IMR-90 (cell line): ENCODE measurements around the gene GJC2. TPM values are rescaled to one million over a fixed set of nuclear protein-coding genes. Genes with fewer than 3 reads are reported as not detected.

Source experiments
- ATAC-seq: fragments of 200-7000 bp; cut with Tn5 transposase; 2 replicates; pipeline ENCODE4 v1.9.1; 2020; ENCODE audit warnings: low read depth, mild to moderate bottlenecking, moderate library complexity
- BruUV-seq: library from RNA; stranded (reverse); fragments of 400-500 nt; replicated peaks from 2 replicates; lab custom pipeline; 2021; lab: Mats Ljungman, UMichigan
- CTCF ChIA-PET: fragments of 300-600 bp; formaldehyde crosslinking; extraction: SDS; loops from one replicate; lab custom pipeline; 2021; ENCODE audit warnings: antibody characterized with exemption; lab: Yijun Ruan, JAX
- POLR2A ChIA-PET: fragments of 300-600 bp; sonication (Branson Sonifier 250); formaldehyde crosslinking; loops from one replicate; lab custom pipeline; 2022; ENCODE audit warnings: antibody characterized with exemption; ENCODE audit not compliant: unreplicated experiment; lab: Charles Lee
- DNase-seq: peaks from one replicate; pipeline ENCODE4 v3.0.0; 2013
- H2AFZ ChIP-seq: replicated peaks from 2 replicates; pipeline ENCODE3; 2013; ENCODE audit warnings: low read length, mild to moderate bottlenecking; ENCODE audit not compliant: poor library complexity
- H2AK5ac ChIP-seq: 2 replicates; pipeline ENCODE4 v1.6.1; 2013; ENCODE audit warnings: low read depth, low read length, inconsistent platforms
- H2AK9ac ChIP-seq: replicated peaks from 2 replicates; pipeline ENCODE3; 2013; ENCODE audit warnings: mild to moderate bottlenecking, low read depth, low read length, moderate library complexity; ENCODE audit not compliant: poor library complexity
- H2BK120ac ChIP-seq: 2 replicates; pipeline ENCODE4 v1.6.1; 2013; ENCODE audit warnings: low read depth, low read length, inconsistent platforms
- H2BK15ac ChIP-seq: 3 replicates; pipeline ENCODE4 v1.6.1; 2013; ENCODE audit warnings: low read depth, low read length, inconsistent platforms
- H2BK20ac ChIP-seq: 2 replicates; pipeline ENCODE4 v1.6.1; 2013; ENCODE audit warnings: low read depth, mild to moderate bottlenecking, inconsistent platforms, low read length, moderate library complexity
- H2BK5ac ChIP-seq: 2 replicates; pipeline ENCODE4 v1.6.1; 2013; ENCODE audit warnings: mild to moderate bottlenecking, low read depth, low read length, inconsistent platforms; ENCODE audit not compliant: poor library complexity, severe bottlenecking
- H3K14ac ChIP-seq: replicated peaks from 2 replicates; pipeline ENCODE4 v1.6.1; 2013; ENCODE audit warnings: low read depth, low read length, inconsistent platforms
- H3K18ac ChIP-seq: 2 replicates; pipeline ENCODE4 v1.6.1; 2013; ENCODE audit warnings: low read depth, low read length, control low read depth
- H3K23ac ChIP-seq: 2 replicates; pipeline ENCODE4 v1.6.1; 2013; ENCODE audit warnings: low read depth, low read length, inconsistent platforms
- H3K27ac ChIP-seq: 2 replicates; pipeline ENCODE4 v1.5.1; 2013; ENCODE audit warnings: mild to moderate bottlenecking, control low read depth, low read length; ENCODE audit not compliant: insufficient read depth
- H3K27me3 ChIP-seq: 2 replicates; pipeline ENCODE4 v1.6.1; 2013; ENCODE audit warnings: low read length; ENCODE audit not compliant: control insufficient read depth, insufficient read depth
- H3K36me3 ChIP-seq: 2 replicates; pipeline ENCODE4 v1.6.1; 2013; ENCODE audit warnings: low read length, mixed read lengths; ENCODE audit not compliant: control insufficient read depth, insufficient read depth
- H3K4ac ChIP-seq: 2 replicates; pipeline ENCODE4 v1.6.1; 2013; ENCODE audit warnings: low read depth, low read length, inconsistent platforms
- H3K4me1 ChIP-seq: 2 replicates; pipeline ENCODE4 v1.6.1; 2013; ENCODE audit warnings: low read length, mixed read lengths; ENCODE audit not compliant: control insufficient read depth, insufficient read depth
- H3K4me2 ChIP-seq: 2 replicates; pipeline ENCODE4 v1.6.1; 2013; ENCODE audit warnings: low read depth, mild to moderate bottlenecking, control low read depth, low read length, moderate library complexity
- H3K4me3 ChIP-seq: 2 replicates; pipeline ENCODE4 v1.5.1; 2013; ENCODE audit warnings: low read depth, mild to moderate bottlenecking, control low read depth, low read length, moderate library complexity; ENCODE audit not compliant: insufficient read depth
- H3K56ac ChIP-seq: 2 replicates; pipeline ENCODE4 v1.6.1; 2013; ENCODE audit warnings: low read length, inconsistent platforms; ENCODE audit not compliant: insufficient read depth; ENCODE audit errors: extremely low read depth
- H3K79me1 ChIP-seq, 2 experiments: 2 replicates each; pipeline ENCODE4 v1.6.1; 2013; ENCODE audit warnings: low read length in 2 of 2, inconsistent platforms in 1 of 2, low read depth in 1 of 2
- H3K9ac ChIP-seq: 2 replicates; pipeline ENCODE4 v1.6.1; 2013; ENCODE audit warnings: low read depth, low read length, control low read depth
- H3K9me1 ChIP-seq: 2 replicates; pipeline ENCODE4 v1.6.1; 2013; ENCODE audit warnings: low read length, inconsistent platforms; ENCODE audit not compliant: insufficient read depth
- H3K9me3 ChIP-seq: 2 replicates; pipeline ENCODE4 v1.6.1; 2013; ENCODE audit warnings: low read length; ENCODE audit not compliant: control insufficient read depth, insufficient read depth
- H4K20me1 ChIP-seq: 2 replicates; pipeline ENCODE4 v1.6.1; 2013; ENCODE audit warnings: low read length, inconsistent platforms; ENCODE audit not compliant: insufficient read depth
- H4K5ac ChIP-seq: 2 replicates; pipeline ENCODE4 v1.6.1; 2013; ENCODE audit warnings: mild to moderate bottlenecking, low read depth, low read length, control low read depth
- H4K8ac ChIP-seq, 2 experiments: 2 replicates each; pipeline ENCODE4 v1.6.1; 2013; ENCODE audit warnings: low read depth in 2 of 2, low read length in 2 of 2, control low read depth in 1 of 2, inconsistent platforms in 1 of 2
- H4K91ac ChIP-seq: 2 replicates; pipeline ENCODE4 v1.6.1; 2013; ENCODE audit warnings: low read depth, low read length, inconsistent platforms; ENCODE audit not compliant: insufficient read depth
- MAZ ChIP-seq: IDR thresholded peaks from 2 replicates; pipeline ENCODE4 v1.6.1; 2012; ENCODE audit warnings: low read depth, mild to moderate bottlenecking, low read length, improper control_type of control experiment, moderate library complexity, borderline replicate concordance
- NFE2L2 ChIP-seq: fragments of 150-350 bp; IDR thresholded peaks from 2 replicates; pipeline ENCODE4 v1.6.1; 2016; ENCODE audit warnings: low read depth, mild to moderate bottlenecking, low read length
- SMC3 ChIP-seq: fragments of 150-350 bp; IDR thresholded peaks from 2 replicates; pipeline ENCODE4 v1.6.1; 2016; ENCODE audit warnings: low read depth, mild to moderate bottlenecking, antibody characterized with exemption, low read length, moderate library complexity
- WGBS, 2 experiments: methylation state at CpG; one replicate each; pipeline versions ENCODE4 v1.1.5 to v1.1.7; 2013; ENCODE audit warnings: missing lambda C conversion rate in 2 of 2; ENCODE audit not compliant: insufficient read length in 1 of 2; ENCODE audit errors: extremely low coverage in 2 of 2; 5-methylcytosine and 5-hydroxymethylcytosine counted together
- dilution Hi-C: fragments of 300-500 bp; cut with HindIII; formaldehyde crosslinking; loops from one replicate; pipeline ENCODE4 v1.14.3; 2018; ENCODE audit warnings: low sequenced_read_pairs; ENCODE audit not compliant: unreplicated experiment
- in situ Hi-C: fragments of 300-500 bp; cut with MboI; formaldehyde crosslinking; loops from 3 replicates; pipeline ENCODE4 v1.14.3; 2019; ENCODE audit warnings: low sequenced_read_pairs, inconsistent platforms, mixed read lengths
- intact Hi-C: fragments of 100-400 bp; cut with micrococcal nuclease; formaldehyde crosslinking; loops from 2 replicates; pipeline ENCODE4 v1.10.0; 2022
- polyA plus RNA-seq, 3 experiments: library from polyadenylated mRNA; depleted of rRNA; stranded (reverse); fragments of >200 nt; gene quantifications; 2 replicates each; pipeline ENCODE4 v1.2.3, GENCODE V29; 2012; ENCODE audit warnings: low replicate concordance in 1 of 3
- total RNA-seq: library from RNA; depleted of rRNA; stranded (reverse); fragments of >200 nt; gene quantifications from 2 replicates; pipeline ENCODE4 v1.2.3, GENCODE V29; 2012

Gene GJC2
- total and polyA plus RNA-seq, 2 of the 4 experiments (the other 2 are of a cell fraction), result 1.1 to 1.7 TPM

DNA sequence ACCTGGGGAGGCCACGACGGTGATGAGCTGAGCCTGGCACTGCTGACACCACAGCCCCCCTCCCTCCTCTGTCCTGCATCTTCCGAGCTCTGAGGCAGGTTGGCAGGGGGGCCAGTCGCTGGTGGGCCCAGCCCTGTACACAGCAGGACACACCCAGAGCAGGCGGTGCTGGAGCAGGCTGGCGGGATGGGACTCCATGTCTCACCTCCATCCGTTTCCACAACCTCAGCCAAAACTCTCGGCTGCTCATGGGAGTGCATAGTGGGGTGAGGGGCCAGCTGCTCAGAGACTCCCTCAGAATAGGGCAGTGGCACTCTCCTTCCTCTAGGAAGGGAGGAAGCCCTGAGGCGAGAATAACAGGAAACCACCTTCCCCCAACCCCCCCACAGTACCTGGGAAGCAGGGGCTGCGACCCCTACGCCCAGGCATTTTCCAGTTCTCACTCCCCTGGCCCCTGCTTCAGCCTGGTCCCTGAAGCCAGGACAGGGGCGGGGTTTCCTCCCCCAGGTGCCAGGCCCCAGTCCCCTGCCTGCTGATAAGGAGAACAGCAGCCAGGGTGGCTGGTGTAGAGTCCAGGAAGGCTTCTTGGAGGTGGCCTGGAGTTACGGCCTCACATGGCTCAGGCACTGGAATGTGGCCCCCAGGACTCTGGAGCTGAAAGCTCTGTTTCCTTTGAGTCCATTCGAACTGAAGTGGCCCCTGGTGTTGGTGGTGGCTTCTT, 12.7 kb downstream of the GJC2 start (continued):
- no peak for TF ChIP-seq NFE2L2

DNA sequence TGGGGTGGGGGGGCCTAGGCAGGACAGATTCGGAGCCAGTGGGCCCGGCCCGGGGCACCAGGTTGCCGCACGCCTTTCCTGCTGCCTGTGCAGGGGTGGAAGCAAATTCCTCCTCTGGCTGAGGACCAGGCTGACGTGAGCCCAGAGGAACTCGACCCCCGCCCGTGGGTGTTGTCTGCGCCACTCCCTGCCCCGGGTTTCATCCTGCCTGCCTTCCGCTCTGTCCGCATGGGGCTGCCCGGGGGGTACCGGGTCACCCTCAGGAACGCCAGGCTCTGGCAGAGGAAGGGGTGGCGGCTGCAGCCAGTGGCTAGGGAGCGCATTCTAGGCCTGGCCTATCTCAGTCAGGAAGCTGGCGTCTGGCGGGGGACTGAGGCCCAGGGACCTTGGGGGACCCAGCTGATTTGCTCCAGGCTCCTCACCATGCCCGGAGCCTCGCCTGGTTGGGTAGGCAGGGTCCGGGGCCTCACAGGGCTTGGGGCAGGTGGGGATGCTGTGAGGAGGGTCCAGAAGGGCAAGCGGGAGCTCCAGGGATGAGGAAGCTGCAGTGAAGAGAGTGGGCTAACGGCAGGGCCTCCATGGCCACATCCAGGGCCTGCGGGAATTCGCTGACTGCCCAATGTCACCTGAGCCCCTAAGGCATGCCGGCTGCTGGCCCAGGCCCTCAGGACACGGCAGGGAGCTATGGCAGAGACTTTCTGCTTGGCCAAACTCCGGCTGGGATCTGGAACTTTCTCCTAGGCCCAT, 13.4 kb downstream of the GJC2 start:
- Histone ChIP-seq H4K8ac (peak overlapping the region in 1 of 2 experiments; percentile 14; a peak in 1 of 4 replicates), H3K36me3 (no peaks in the 10 kb centered on the region), H3K18ac (no peak overlapping the region), H2BK15ac (no peak overlapping the region), H3K4me2 (no peak overlapping the region), H3K4me3 (no peak overlapping the region), H2BK5ac (no peak overlapping the region), H3K23ac (no peak overlapping the region), H3K4ac (no peak overlapping the region), H2BK20ac (no peak overlapping the region), H3K9ac (no peak overlapping the region), H4K91ac (no peak overlapping the region; the same call in 1 of the 2 replicates), H2AK9ac (peak overlapping the region; percentile 80), H3K9me1 (peaks cover 14% of the 10 kb centered on the region; the same call in 1 of the 2 replicates), H3K27ac (no peak overlapping the region), H3K9me3 (no peaks in the 10 kb centered on the region), H3K56ac (no peak overlapping the region), H3K14ac (no peak overlapping the region), H2AFZ (peak overlapping the region; percentile 67), H2BK120ac (no peak overlapping the region), H3K4me1 (peaks cover 12% of the 10 kb centered on the region), H4K5ac (no peak overlapping the region), H2AK5ac (no peak overlapping the region), H4K20me1 (no peaks in the 10 kb centered on the region), H3K27me3 (no peaks in the 10 kb centered on the region), H3K79me1 (peaks cover 7 to 24% of the 10 kb centered on the region in 2 experiments; a peak in 3 of 4 replicates)
- 77% methylated on average over 16 of the region's 30 CpGs; no CpG with 5 or more reads in 1 of the 2 experiments for WGBS, 2 experiments
- in situ Hi-C loops (no loop called here), intact Hi-C loops (no loop called here), dilution Hi-C loops (no loop called here)
- DNase-seq, result no peak
- TF ChIP-seq MAZ (0 out of 2 replicates have a peak, but pooled peaks have one; percentile 14), SMC3 (no peak)
- ChIA-PET POLR2A (no interaction called here), CTCF (interaction anchor here (0.7 kb wide), 1 partner anchor 47 kb away, joined by 3 read pairs; no protein-coding TSS in a partner anchor)
- no TSS peak for BruUV-seq
- no peak for ATAC-seq
